Measurements from ENCODE around the gene CXADR. TPM values are rescaled to one million over a fixed set of nuclear protein-coding genes. Genes with fewer than 3 reads are reported as not detected.

CXADR gene
- 29.0 and 35.2 TPM in 2 replicates for total RNA-seq

GRCh38 chr21:17512253-17513213, at the start of gene CXADR:
Gene CXADR (plus strand): TSS chr21:17513043. CDS start chr21:17513130, 87 bp downstream.

GRCh38 chr21:17612565-17613241, 99.9 kb downstream of the CXADR start, which contains the start of gene BTG3:
Gene BTG3 (minus strand): TSS chr21:17612901. CDS start chr21:17609144, 3,757 bp downstream.

Other genes with a start within 250 kb of the CXADR start
- gene BTG3, start 99.9 kb downstream of the CXADR start, total RNA-seq = 37.4 and 45.8 TPM in 2 replicates

Measured in tracheal epithelial cell (primary cell).